Measurements from ENCODE around the gene INPP5D.

GRCh38 chr2:233076749-233077148 lies 16.6 kb downstream of the INPP5D start:
- TF ChIP-seq POLR2A (IDR thresholded peaks at IDR 0.05) (no peak), CTCF (IDR thresholded peaks at IDR 0.05) (no peak), POLR2AphosphoS5 (IDR thresholded peaks at IDR 0.05; ENCODE audit: insufficient read depth in 1 of 2, low read depth in 1 of 2) (no peak)
